GM21723 (cell line): ENCODE data around the gene ZNF184.

ENCODE experiments used
- ATAC-seq: cut with Tn5 transposase; IDR thresholded peaks from one replicate; pipeline ENCODE4 v1.9.1; 2021; ENCODE audit warnings: mild to moderate bottlenecking, moderate library complexity; ENCODE audit not compliant: unreplicated experiment

ZNF184 gene

DNA sequence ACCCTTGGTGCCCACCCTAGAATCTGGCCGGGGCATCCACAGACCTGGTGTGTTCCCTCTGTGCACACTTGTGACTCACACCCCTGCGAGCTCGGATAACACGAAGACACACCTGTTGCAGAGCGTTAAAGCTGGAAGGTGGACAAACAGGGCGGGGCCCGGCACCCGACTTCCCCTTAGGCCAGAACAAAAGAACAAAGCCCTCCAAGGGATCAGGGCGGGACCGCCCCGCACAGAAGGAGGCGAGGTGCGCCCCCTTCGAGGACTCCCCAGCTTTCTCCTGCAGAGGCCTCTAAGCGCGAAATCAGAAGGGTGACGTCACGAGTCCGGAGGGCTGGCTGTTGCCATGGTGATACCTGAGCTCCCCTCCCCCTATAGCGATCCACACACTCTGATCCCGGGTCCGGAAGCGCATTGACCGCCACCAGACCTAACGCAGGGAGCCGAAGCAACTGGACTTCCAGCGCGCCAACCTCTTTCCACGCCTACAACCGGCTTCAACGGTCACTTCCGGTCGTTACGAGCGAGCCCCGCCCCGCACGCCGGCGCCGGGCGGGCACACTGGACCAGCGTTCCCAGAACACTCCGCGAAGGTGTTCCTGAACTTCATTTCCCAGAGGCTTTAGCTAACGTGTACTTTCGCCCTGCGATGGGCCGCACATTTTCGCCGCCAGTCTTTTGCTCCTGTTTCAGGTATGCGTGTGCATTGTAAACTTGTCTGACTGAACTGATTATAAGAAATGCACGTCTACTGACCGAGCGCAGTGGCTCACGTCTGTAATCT lies at the start of gene ZNF184:
ZNF184 (minus strand) TSS at position 489 of the 784 bp plus-strand sequence. CDS start 811 bp downstream, outside the sequence.
- ATAC-seq: peak; percentile 82

GRCh38 chr6:27518881-27519795 lies 46.2 kb upstream of the ZNF184 start:
- peak; percentile 73 for ATAC-seq

- ATAC-seq: no peak
These were observed 45.3 kb upstream of the ZNF184 start for GRCh38 chr6:27517928-27518787.

GRCh38 chr6:27517238-27517637 lies 44.3 kb upstream of the ZNF184 start:
- ATAC-seq: no peak

DNA sequence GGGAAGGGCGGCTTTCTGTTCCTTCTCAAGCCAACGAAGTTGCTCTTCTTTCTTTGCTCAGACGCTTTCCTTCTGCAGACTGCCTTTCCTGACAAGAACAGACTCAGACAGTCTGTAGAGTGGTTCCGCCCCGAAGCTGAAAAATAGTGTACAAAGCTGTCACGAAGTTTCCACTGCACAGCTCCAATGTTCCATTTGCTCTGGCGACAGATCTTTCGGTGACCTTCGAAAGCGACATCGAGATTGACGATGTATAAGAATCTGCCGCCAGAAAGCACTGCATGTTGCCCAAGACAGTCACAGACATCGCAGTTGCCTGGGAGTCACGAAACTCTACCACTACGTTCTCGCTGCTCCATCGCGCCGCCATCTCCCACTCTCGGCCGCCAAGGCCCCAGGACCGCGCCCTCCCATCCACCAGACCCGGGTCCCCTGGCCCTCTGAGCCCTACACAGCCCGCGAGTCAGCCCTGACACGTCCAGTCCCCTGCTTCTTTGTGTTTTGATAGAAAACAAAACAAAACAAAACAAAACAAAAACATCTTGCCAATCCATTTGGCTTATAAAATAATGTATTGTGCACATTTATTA lies 42.1 kb upstream of the ZNF184 start:
- ATAC-seq: no peak

DNA sequence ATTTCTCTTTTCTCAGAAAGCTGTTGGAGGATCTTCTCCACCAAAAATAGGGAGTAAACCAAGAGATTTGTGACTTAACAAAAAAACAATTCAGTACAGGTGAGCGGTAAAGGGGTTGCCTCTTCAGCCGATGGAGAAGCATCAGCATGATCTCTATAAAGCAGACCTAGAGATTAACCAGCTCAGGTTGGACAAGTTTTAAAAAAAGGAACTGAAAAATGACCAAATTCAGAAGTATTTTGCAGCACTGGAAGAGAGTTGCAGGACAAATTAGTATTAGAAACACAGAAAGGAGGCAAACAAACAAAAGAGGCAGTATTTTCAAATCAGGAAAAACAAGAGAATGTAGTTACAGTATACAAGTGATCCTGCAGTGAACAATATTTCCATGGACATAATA lies 39.6 kb upstream of the ZNF184 start:
- ATAC-seq: no peak

DNA sequence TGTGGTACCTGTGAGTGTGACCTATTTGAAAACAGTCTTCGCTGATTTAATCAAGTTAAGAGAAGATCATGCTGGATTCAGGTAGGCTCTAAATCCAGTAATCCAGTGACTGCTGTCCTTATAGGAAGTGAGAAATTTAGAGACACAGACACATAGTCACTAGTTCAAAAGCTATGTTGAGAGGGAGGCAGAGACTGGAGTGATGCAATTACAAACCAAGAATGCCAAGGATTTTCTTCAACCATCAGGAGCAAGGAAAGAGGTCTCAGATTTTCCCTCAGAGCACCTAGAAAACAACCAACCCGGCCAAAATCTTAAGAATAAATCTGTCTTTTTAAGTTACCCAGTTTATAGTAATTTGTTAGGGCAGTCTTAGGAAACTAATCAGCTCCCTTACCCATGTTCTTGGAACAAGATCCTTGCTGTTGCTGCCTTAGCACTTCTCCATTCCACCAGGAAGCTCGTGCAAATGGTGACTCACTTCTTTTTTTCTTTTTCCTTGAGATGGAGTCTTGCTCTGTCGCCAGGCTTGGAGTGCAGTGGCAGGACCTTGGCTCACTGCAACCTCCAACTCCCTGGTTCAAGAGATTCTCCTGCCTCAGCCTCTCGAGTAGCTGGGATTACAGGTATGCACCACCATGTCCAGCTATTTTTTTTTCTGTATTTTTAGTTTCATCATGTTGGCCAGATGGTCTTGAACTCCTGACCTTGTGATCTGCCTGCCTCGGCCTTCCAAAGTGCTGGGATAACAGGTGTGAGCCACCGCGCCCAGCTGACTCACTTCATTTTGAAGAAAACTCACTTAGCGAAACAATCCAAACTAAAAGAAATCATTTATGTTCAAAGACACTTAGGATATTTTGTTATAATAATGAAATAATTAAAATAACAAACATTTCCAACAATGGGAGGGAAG lies 34.4 kb upstream of the ZNF184 start:
- no peak for ATAC-seq

- no peak for ATAC-seq
These were observed 32.5 kb upstream of the ZNF184 start for GRCh38 chr6:27505209-27506027.

- ATAC-seq: peak; percentile 40
These were observed 30.6 kb upstream of the ZNF184 start for GRCh38 chr6:27503436-27504030.

DNA sequence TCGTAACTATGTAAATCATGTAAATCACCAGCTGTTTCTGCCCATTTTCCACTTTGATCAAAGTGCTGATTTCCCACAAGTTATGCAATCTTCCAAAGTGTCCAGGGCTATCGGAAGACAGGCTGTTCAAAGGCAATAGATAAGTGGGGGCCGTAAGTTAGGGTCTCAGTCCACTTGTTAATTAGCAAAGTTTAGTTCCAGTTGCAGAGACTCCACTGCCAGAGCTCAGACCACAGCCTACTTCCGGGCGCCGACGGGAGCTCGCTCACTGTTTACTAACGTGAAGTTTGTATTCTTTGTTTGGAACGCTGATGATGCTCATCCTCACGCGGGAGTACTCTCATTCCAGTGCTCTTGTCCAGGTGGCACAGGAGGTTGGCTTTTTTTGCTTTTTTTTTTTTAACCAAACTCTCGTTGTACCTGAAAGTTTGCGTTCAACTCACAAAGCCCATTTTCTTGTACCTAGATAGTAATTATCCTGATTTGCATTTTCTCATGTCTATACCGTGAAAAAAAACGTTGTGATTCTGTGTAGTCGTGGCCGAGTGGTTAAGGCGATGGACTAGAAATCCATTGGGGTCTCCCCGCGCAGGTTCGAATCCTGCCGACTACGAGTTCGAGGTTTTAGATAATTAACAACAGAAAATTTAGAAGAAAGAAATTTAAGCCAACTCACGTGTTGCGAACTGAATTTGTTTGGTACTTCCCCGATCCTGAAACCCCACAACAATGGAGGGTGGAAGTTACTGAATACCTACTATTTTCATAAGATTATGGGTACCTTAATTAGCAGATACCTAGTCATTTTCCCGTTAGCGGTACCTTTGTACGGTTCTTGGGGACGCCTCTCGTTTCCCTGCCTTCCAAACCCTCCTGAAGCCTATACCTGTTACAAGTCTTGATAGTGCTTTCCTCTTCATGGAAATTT lies 29.9 kb upstream of the ZNF184 start:
- ATAC-seq: peak; percentile 64

DNA sequence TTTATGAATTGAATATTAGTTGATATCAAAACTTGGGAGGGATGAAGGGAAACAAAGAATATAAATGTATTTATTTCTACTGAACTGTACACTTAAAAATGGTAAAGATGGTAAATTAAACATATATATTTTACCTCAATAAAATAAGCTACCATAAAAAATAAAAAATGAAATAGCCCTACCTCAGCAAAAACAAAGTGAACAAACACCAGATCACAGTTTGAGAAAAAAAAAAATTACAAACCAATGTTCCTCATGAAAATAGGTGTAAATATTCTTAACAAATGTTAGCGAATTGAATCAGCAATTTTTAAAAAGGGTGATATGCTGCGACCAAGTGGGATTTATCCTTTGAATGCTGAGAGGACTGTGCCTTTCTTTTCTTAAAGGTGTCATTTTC lies 28.3 kb upstream of the ZNF184 start:
- no peak for ATAC-seq

- ATAC-seq: no peak
These were observed 27.3 kb upstream of the ZNF184 start for GRCh38 chr6:27500177-27500576.

DNA sequence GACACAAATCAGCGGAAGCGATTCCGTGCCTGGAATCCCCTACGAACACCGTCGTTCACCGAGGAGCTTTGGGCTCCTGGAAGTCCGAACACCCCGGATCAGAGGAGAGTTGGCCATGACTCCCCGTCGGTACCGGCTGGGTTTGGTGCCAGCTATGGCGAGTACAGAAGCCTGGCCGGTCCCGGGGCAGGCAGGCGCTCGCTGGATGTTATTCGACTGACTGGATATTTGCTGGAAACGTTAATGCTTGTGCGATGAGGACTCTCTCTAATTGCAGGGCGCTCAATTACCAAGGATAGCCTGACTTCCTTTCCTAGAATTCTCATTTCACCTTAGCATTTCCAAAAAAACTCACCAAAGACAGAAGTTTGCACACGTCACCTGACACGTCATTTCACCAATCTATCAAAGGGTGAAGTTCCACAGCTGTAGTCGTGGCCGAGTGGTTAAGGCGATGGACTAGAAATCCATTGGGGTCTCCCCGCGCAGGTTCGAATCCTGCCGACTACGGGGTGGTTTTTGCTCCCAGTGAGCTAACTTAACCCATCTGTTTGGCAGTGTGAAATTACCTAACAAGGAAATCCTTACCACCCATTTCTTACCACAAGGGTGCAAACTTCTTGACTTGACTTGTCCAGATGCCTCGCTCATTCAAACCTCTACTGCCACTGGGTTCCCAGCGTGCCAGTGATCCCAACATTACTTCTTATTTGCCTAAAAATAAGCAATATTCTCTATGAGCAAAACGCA lies 22.7 kb upstream of the ZNF184 start:
- ATAC-seq: no peak

DNA sequence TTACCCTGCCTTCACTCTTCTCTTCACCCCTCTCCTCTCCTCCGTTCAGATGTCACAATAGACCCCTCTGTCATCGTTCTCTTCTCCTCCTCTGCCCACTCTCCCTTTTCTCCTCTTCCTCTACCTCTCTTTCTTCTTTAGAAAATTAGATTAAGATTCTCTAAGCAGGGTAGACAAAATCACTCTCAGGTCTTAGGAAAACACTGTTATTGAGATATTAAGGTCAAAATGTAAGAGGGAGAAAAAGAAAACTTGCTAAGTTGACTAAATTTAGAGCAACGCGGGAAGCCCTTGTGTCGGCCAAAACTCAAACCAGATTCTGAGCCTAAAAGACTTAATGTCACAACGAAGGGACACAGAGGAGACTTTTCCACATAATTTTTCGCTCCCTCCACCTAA lies 22.1 kb upstream of the ZNF184 start:
- ATAC-seq: no peak

DNA sequence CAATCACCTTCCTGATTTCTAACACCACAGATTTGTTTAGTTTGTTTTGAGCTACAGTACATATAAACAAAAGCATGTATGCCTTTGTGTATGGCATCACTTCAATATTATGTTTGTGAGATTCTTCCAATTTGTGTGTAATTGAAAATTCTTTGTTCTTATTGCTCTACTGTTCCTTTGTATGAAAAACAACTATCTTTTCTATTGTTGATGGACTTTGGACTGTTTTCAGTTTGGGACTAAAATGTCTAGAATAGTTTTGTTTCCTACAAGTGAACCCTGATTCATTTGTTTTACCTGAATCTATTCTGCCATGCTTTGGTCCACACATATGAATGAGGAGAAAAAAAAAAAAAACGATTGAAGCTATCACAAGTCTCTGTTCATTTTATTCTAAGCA lies 21.2 kb upstream of the ZNF184 start:
- ATAC-seq: no peak

GRCh38 chr6:27492631-27493190 lies 19.8 kb upstream of the ZNF184 start:
- ATAC-seq: no peak
